ENCODE data around the gene SEPSECS.

GRCh38 chr4:25117274-25117673, 43.0 kb downstream of the SEPSECS start:
- TF ChIP-seq, protein P1, sequence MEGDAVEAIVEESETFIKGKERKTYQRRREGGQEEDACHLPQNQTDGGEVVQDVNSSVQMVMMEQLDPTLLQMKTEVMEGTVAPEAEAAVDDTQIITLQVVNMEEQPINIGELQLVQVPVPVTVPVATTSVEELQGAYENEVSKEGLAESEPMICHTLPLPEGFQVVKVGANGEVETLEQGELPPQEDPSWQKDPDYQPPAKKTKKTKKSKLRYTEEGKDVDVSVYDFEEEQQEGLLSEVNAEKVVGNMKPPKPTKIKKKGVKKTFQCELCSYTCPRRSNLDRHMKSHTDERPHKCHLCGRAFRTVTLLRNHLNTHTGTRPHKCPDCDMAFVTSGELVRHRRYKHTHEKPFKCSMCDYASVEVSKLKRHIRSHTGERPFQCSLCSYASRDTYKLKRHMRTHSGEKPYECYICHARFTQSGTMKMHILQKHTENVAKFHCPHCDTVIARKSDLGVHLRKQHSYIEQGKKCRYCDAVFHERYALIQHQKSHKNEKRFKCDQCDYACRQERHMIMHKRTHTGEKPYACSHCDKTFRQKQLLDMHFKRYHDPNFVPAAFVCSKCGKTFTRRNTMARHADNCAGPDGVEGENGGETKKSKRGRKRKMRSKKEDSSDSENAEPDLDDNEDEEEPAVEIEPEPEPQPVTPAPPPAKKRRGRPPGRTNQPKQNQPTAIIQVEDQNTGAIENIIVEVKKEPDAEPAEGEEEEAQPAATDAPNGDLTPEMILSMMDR (IDR thresholded peaks at IDR 0.05): no peak
- TF ChIP-seq POLR2AphosphoS5 (IDR thresholded peaks at IDR 0.05): no peak
- no peak for TF ChIP-seq POLR2A (IDR thresholded peaks at IDR 0.05)
